ENCODE measurements around the gene NLRC5.

The NLRC5 gene

DNA sequence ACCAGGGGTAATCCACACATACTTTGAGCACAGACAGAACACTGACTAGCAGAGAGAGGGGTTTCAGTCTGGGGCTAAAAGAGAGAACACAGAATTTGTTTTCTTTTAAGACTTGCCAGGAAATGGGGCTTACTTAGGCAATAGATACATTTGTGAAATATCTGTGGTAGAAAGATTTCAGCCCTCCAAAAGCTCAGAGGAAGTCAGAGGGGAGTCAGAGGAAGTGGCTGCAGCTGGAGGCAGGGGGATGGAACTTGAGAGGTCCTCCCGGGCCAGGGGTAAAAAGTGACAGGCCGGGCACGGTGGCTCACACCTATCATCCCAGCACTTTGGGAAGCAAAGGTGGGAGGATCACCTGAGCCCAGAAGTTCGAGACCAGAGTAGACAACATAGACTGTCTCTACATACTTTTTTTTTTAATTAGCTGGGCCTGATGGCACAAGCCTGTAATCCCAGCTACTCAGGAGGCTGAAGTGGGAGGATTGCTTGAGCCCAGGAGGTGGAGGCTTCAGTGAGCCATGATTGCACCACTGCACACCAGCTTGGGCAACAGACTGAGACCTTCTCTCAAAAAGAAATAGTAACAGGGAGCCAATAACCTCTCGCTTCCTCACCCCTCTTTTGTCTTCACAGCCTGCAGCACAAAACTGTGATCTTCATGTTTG is 49.9 kb downstream of the NLRC5 start:
- H3K27ac ChIP-seq = no peak overlapping the region
- TF ChIP-seq, protein P1, sequence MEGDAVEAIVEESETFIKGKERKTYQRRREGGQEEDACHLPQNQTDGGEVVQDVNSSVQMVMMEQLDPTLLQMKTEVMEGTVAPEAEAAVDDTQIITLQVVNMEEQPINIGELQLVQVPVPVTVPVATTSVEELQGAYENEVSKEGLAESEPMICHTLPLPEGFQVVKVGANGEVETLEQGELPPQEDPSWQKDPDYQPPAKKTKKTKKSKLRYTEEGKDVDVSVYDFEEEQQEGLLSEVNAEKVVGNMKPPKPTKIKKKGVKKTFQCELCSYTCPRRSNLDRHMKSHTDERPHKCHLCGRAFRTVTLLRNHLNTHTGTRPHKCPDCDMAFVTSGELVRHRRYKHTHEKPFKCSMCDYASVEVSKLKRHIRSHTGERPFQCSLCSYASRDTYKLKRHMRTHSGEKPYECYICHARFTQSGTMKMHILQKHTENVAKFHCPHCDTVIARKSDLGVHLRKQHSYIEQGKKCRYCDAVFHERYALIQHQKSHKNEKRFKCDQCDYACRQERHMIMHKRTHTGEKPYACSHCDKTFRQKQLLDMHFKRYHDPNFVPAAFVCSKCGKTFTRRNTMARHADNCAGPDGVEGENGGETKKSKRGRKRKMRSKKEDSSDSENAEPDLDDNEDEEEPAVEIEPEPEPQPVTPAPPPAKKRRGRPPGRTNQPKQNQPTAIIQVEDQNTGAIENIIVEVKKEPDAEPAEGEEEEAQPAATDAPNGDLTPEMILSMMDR (conservative IDR thresholded peaks at IDR 0.05) = no peak

DNA sequence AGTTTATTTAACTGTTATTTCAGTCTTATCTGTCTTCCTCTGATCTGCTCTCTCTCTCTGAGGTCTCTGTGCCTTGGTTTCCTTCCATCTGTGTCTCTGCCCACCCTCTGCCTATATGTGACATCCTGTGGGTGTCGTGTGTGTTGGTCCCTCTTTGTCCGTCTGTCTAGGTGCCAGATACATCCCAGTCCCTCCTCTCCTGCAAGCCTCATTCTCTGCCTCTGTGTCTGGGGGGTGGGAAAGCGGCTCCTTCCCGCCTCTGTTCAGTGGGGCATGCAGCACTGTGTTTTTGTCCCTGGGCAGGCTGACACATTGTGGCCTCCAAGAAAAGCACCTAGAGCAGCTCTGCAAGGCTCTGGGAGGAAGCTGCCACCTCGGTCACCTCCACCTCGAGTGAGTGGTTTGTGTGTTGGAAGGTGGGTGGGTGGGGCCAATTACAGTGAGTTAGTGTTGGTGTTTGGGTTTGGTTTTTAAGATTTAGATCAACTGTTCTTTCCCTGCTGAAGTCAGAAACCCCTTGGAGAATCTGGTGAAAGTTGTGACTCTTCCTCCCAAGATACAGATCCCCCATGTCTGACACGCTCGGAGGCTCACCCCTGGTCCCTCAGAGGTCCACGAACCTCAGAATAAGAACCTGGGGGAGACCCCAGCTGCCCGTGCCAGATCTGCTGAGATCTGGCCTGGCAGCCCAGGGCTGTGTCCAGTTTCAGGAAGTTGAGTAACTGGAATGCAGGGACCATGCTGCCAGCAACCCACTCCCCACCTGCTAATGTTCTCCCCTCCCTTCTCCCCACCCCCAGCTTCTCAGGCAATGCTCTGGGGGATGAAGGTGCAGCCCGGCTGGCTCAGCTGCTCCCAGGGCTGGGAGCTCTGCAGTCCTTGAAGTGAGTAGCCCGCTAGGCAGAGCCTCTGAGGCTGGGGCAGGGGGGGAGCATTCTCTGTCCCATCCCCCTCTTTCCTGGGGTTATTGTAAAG is 52.1 kb downstream of the NLRC5 start:
- TF ChIP-seq, protein P1 (conservative IDR thresholded peaks at IDR 0.05) = no peak
- no peak overlapping the region for H3K27ac ChIP-seq

DNA sequence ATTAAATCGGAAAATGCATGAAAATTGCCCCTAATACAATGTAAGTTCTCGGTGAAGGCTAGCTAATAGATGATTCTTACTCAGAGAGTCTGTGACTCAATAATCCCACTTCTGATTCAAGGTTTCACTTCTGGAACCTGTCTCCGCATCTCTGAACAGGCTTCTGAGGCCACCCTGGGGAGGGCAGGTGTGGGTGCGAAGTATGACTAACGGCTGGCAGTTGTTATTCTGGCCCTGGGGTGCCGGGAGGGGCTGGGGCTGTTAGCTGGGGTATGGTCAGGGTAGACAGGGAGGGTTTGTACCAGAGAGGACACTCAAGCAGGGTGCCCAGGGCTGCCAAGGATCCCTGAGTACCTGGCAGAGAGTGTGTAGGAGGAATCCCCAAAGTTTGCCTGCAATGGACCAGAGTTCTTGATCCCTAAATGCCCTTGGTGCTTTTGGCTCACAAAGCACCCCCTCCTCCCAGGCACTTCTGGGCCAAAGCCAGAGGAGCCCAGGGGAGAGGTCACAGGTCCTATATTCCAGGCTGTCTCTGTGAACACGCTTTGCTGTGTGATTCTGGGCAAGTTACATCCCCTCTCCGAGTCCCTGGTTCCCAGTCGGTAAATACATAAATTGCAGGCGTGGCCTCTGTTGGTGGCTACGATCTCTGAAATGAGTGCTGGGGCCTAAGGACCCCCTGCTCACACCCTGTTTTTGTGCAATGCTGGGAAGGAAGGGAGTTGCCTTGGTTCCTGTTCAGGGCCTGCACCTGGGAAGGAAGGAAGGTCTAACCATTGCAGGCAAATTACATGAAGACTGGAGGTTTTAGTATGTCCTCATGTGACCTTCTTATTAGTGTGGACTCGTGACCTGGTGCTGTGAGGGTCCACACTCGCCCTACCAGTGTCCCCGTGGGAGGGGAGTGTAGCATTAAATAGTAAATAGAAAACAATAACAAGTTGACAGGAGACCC is 53.1 kb downstream of the NLRC5 start:
- TF ChIP-seq, protein P1 (conservative IDR thresholded peaks at IDR 0.05) = no peak
- H3K27ac ChIP-seq = no peak overlapping the region

DNA sequence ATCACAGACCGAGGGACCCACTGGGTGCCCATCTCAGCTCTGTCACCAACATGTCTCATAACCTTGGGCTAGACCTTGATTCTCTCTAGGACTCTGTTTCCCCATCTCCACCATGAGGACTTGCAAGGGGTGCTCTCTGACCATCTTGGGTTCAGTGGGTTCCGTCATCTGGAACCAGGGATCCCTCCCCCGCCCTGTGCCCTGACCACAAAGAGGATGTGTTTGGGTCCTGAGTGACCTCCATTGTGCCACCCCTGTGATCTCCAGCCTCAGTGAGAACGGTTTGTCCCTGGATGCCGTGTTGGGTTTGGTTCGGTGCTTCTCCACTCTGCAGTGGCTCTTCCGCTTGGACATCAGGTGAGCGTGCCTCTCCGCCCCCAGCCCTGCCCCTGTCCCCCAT is 53.9 kb downstream of the NLRC5 start:
- TF ChIP-seq, protein P1 (conservative IDR thresholded peaks at IDR 0.05) = no peak
- no peak overlapping the region for H3K27ac ChIP-seq

DNA sequence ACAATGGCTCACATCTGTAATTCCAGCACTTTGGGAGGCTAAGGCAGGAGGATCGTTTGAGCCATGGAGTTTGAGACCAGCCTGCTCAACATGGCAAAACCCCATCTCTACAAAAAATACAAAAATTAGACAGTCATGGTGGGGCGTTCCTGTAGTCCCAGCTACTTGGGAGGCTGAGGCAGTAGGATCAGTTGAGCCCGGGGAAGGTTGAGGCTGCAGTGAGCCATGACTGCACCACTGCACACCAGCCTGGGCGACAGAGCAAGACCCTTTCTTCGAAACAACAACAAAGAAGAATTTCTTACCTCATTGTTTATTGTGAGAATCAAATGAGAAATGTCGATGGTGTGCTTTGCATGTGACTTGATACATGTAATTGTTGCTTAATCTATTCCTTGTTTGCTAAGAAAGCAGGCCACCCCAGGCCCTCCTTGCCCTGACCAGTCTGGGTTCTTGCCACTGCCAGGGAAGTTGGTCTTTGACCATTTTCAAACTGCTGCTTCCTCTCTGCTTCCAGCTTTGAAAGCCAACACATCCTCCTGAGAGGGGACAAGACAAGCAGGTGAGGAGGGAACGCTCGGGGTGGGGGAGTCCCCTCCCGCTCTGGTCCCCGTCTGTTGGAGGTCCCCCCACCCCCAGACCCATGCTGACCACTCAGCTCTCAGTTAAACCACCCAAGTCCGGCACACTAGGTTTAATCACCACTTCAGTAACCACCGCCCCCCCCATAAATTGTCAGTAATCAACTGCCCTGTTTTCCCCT is 55.8 kb downstream of the NLRC5 start:
- no peak overlapping the region for H3K27ac ChIP-seq
- TF ChIP-seq, protein P1 (conservative IDR thresholded peaks at IDR 0.05) = no peak

DNA sequence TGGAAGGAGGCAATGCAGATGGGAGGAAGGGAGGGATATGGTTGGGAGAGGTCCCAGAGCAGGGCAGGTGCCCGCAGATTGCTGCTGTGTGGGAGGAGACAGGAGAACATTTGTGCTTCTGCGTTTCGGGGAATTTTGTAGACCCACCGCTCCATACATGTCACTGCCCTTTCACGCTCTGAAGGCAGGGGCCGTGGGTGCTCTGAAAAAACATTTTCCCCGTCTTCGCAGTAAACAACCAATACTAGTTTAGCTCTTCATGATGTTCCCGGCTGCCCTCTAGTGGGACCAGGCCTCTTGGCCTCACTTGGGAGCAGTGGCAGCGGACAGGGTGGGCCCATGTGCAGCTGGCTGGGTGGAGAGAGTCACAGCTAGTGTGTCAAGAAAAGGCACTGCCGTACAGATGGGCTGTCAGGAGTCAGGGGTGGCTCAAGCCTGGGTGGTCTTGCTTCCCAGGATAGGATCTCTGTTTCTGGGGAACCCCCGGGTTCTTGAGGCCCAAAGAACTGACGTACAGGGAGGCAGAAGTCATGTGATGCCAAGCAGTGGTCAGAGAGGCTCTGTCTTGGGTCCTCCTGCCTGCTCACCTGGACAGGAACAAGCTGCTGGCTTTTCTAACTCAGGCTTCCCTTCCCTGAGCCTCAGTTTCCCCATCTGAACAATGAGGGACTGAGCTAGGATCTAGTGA is 56.5 kb downstream of the NLRC5 start:
- TF ChIP-seq, protein P1 (conservative IDR thresholded peaks at IDR 0.05) = peak; percentile 51
- no peak overlapping the region for H3K27ac ChIP-seq
